SU-DHL-6 (cell line): Measurements from ENCODE around the gene ANKRD13C.

ENCODE experiments used
- EZH2phosphoT487 ChIP-seq: fragments of 200-600 bp; sonication (generic), shearing (Covaris generic); conservative IDR thresholded peaks from 2 replicates; pipeline ENCODE4 v1.6.1; 2018; ENCODE audit warnings: mild to moderate bottlenecking, antibody characterized with exemption, low read length, moderate library complexity, mixed read lengths
- TF ChIP-seq, protein P1 (sequence below): fragments of 200-600 bp; sonication (generic); IDR thresholded peaks from one replicate; pipeline ENCODE4 v1.5.1; 2017; ENCODE audit warnings: antibody characterized with exemption, mild to moderate bottlenecking, low read length, moderate library complexity; ENCODE audit not compliant: insufficient read depth, poor library complexity, severe bottlenecking

GRCh38 chr1:70311369-70311768 lies 43.2 kb downstream of the ANKRD13C start:
- TF ChIP-seq, protein P1, sequence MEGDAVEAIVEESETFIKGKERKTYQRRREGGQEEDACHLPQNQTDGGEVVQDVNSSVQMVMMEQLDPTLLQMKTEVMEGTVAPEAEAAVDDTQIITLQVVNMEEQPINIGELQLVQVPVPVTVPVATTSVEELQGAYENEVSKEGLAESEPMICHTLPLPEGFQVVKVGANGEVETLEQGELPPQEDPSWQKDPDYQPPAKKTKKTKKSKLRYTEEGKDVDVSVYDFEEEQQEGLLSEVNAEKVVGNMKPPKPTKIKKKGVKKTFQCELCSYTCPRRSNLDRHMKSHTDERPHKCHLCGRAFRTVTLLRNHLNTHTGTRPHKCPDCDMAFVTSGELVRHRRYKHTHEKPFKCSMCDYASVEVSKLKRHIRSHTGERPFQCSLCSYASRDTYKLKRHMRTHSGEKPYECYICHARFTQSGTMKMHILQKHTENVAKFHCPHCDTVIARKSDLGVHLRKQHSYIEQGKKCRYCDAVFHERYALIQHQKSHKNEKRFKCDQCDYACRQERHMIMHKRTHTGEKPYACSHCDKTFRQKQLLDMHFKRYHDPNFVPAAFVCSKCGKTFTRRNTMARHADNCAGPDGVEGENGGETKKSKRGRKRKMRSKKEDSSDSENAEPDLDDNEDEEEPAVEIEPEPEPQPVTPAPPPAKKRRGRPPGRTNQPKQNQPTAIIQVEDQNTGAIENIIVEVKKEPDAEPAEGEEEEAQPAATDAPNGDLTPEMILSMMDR: no peak
- no peak for TF ChIP-seq EZH2phosphoT487
